CD4-positive, alpha-beta T cell (primary cell): ENCODE data around the gene MACROD2. TPM values are rescaled to one million over a fixed set of nuclear protein-coding genes. Genes with fewer than 3 reads are reported as not detected.

Experiments
- ATAC-seq: fragments of 200-7000 bp; cut with Tn5 transposase; one replicate; pipeline ENCODE4 v1.10.0; 2022; ENCODE audit warnings: mild to moderate bottlenecking; ENCODE audit not compliant: poor library complexity
- CTCF ChIA-PET: fragments of 350-600 bp; sonication (Branson Sonifier 250); formaldehyde crosslinking; loops from one replicate; lab custom pipeline; 2021; ENCODE audit warnings: antibody characterized with exemption, inconsistent platforms; lab: Charles Lee
- POLR2A ChIA-PET: fragments of 350-600 bp; sonication (Branson Sonifier 250); formaldehyde crosslinking; loops from one replicate; lab custom pipeline; 2021; ENCODE audit warnings: antibody characterized with exemption, inconsistent platforms; lab: Charles Lee
- DNase-seq, 14 experiments: peaks; one replicate each; pipeline ENCODE4 v3.0.0-alpha.2; 2013 to 2020; ENCODE audit warnings: mixed read lengths in 2 of 14
- H3K27ac ChIP-seq, 2 donors: one replicate each; pipeline versions ENCODE4 v1.5.1 to v1.7.0; 2013; ENCODE audit warnings: low read length in 2 of 2, low read depth in 1 of 2, mild to moderate bottlenecking in 1 of 2
- H3K27me3 ChIP-seq, 2 experiments: 1 replicate in 1 of 2; 2 replicates in 1 of 2; pipeline versions ENCODE4 v1.6.1 to v1.7.0; 2013; ENCODE audit warnings: low read length in 2 of 2, control low read depth in 1 of 2, mild to moderate bottlenecking in 1 of 2, moderate library complexity in 1 of 2; ENCODE audit not compliant: insufficient read depth in 2 of 2, control insufficient read depth in 1 of 2
- H3K36me3 ChIP-seq: one replicate; pipeline ENCODE4 v1.6.1; 2013; ENCODE audit warnings: low read length, control low read depth; ENCODE audit not compliant: insufficient read depth
- H3K4me1 ChIP-seq: one replicate; pipeline ENCODE4 v1.6.1; 2013; ENCODE audit warnings: low read length, control low read depth; ENCODE audit not compliant: insufficient read depth
- H3K4me3 ChIP-seq: one replicate; pipeline ENCODE4 v1.5.1; 2013; ENCODE audit warnings: mild to moderate bottlenecking, low read length, moderate library complexity
- H3K9me3 ChIP-seq, 2 experiments: 1 replicate in 1 of 2; 2 replicates in 1 of 2; pipeline versions ENCODE4 v1.6.1 to v1.7.0; 2013; ENCODE audit warnings: low read length in 2 of 2, mild to moderate bottlenecking in 2 of 2, control low read depth in 1 of 2, moderate library complexity in 1 of 2; ENCODE audit not compliant: control insufficient read depth in 1 of 2, insufficient read depth in 1 of 2
- H3K27ac Mint-ChIP-seq: one replicate; pipeline ENCODE4 v1.8.0; 2020; ENCODE audit warnings: mixed read lengths
- H3K27me3 Mint-ChIP-seq: one replicate; pipeline ENCODE4 v1.8.0; 2021; ENCODE audit warnings: mixed read lengths
- H3K36me3 Mint-ChIP-seq: one replicate; pipeline ENCODE4 v1.8.0; 2021; ENCODE audit warnings: low read depth, mixed read lengths
- H3K4me1 Mint-ChIP-seq: one replicate; pipeline ENCODE4 v1.8.0; 2021; ENCODE audit warnings: low read depth, mixed read lengths
- H3K4me3 Mint-ChIP-seq: one replicate; pipeline ENCODE4 v1.8.0; 2020; ENCODE audit warnings: mild to moderate bottlenecking, mixed read lengths
- H3K9me3 Mint-ChIP-seq: one replicate; pipeline ENCODE4 v1.8.0; 2020; ENCODE audit warnings: mixed read lengths
- intact Hi-C, 2 experiments: fragments of 100-400 bp; cut with DNase I in 1 of 2; cut with micrococcal nuclease in 1 of 2; formaldehyde crosslinking; loops; one replicate each; pipeline versions ENCODE4 v1.15.1 to v1.9.0; 2023 to 2025; cut with DNase I, micrococcal nuclease
- total RNA-seq, 174 experiments: library from RNA in 2 of 174; stranded (reverse) in 2 of 174; gene quantifications; one replicate each; pipeline ENCODE4 v1.2.3 and lab custom pipeline; 2021 to 2026
- TF ChIP-seq, protein P1 (sequence below): fragments of 200-600 bp; IDR thresholded peaks from one replicate; pipeline ENCODE4 v1.8.0; 2022; ENCODE audit warnings: antibody characterized with exemption, mild to moderate bottlenecking

Gene MACROD2
- total RNA-seq, 2 experiments from 2014 or later, result not detected

DNA sequence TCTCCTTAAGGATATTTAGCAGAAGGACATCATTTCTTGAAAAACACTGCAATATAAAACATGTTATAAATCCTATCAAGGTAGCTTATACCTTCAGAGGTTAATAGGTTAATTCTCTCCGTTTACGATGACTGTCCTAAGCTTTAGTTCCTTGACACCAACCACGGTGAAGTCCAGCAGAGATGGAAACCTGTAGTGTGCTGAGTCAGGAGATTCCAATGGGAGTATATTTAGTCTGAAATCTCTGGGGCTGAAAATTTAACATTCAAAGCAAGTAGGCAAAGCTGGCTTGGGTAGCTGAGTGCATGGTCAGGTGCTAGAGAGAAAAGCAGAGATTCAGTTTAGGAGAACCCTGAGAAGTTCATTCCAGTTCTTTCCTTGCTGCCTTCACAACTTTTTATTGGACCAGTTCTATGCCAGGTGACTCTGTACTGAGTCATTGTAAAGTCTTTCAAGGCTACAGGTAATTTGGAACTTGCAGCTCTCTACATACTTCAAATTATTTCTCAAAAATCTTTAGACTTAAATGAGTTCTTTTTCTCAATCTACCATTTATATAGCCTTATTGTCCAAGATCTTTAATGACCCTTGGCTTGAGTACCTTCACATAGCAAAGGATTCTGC, 1351.5 kb downstream of the MACROD2 start:
- Mint-ChIP-seq H3K27me3 (no peaks in the 10 kb centered on the region), H3K4me1 (no peaks in the 10 kb centered on the region), H3K4me3 (no peak overlapping the region), H3K9me3 (peaks cover 14% of the 10 kb centered on the region), H3K27ac (no peak overlapping the region), H3K36me3 (no peaks in the 10 kb centered on the region)
- Histone ChIP-seq H3K9me3 (no peaks in the 10 kb centered on the region), H3K4me1 (no peaks in the 10 kb centered on the region), H3K4me3 (no peak overlapping the region), H3K27ac (no peak overlapping the region), H3K36me3 (no peaks in the 10 kb centered on the region), H3K27me3 (no peaks in the 10 kb centered on the region)
- CTCF ChIA-PET, result no interaction called here
- intact Hi-C loops, result no loop called here
- TF ChIP-seq, protein P1, sequence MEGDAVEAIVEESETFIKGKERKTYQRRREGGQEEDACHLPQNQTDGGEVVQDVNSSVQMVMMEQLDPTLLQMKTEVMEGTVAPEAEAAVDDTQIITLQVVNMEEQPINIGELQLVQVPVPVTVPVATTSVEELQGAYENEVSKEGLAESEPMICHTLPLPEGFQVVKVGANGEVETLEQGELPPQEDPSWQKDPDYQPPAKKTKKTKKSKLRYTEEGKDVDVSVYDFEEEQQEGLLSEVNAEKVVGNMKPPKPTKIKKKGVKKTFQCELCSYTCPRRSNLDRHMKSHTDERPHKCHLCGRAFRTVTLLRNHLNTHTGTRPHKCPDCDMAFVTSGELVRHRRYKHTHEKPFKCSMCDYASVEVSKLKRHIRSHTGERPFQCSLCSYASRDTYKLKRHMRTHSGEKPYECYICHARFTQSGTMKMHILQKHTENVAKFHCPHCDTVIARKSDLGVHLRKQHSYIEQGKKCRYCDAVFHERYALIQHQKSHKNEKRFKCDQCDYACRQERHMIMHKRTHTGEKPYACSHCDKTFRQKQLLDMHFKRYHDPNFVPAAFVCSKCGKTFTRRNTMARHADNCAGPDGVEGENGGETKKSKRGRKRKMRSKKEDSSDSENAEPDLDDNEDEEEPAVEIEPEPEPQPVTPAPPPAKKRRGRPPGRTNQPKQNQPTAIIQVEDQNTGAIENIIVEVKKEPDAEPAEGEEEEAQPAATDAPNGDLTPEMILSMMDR, result no peak
- no peak for ATAC-seq
- POLR2A ChIA-PET, result no interaction called here
- no peak for DNase-seq

DNA sequence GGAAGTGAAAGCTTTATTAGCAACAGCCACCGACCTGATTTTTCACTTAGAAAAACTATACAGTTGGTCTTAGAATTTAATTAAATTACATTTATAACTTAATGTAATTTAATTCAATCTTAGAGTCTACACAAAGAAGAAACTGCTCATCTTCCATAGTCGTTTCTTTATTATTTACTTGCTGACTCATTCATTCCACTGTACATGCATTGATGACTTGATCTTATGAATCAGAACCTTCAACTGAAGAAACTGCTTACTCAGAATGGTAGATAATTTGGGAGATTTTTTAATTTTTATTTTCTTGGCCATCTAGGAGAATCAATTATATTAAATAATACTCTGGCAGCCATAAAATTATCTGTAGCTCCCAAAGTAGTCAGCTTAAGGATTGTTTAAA, 1363.7 kb downstream of the MACROD2 start:
- no peak overlapping the region for H3K4me3 Mint-ChIP-seq
- no peak for DNase-seq
- POLR2A ChIA-PET, result no interaction called here
- peaks cover 8% of the 10 kb centered on the region for H3K9me3 Mint-ChIP-seq
- no peaks in the 10 kb centered on the region for H3K27me3 Mint-ChIP-seq
- no peaks in the 10 kb centered on the region for H3K36me3 ChIP-seq
- intact Hi-C loops, result no loop called here
- no peaks in the 10 kb centered on the region for H3K27me3 ChIP-seq
- H3K4me1 Mint-ChIP-seq, result no peaks in the 10 kb centered on the region
- no peak overlapping the region for H3K4me3 ChIP-seq
- peaks cover 0 to 6% of the 10 kb centered on the region in 2 experiments for H3K9me3 ChIP-seq
- no peak overlapping the region for H3K27ac Mint-ChIP-seq
- TF ChIP-seq, protein P1, result no peak
- no peak overlapping the region for H3K27ac ChIP-seq
- H3K36me3 Mint-ChIP-seq, result no peaks in the 10 kb centered on the region
- no peaks in the 10 kb centered on the region for H3K4me1 ChIP-seq
- no peak for ATAC-seq
- CTCF ChIA-PET, result no interaction called here

DNA sequence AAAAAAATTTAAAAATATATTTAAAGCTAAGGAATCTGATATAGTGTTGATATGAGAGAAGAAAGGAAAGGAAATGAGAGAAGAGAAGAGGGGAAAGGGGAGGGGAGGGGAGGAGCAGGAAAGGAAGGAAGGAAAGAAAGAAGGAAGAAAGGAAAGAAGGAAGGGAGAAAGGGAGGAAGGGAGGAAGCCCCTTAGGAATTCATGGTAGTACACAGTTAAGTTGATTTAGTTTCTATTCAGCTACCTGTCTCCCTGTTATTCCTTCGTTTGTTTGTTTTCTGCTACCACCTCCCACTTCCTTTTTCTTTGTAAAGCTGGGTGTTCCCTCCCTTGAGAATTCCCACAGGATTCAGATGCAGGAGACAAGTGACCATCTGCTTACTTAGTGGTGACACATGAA, 1367.5 kb downstream of the MACROD2 start:
- POLR2A ChIA-PET, result no interaction called here

More for the DNA sequence above, 1367.5 kb downstream of the MACROD2 start:
- Mint-ChIP-seq H3K4me3 (no peak overlapping the region), H3K9me3 (peaks cover 8% of the 10 kb centered on the region), H3K4me1 (no peaks in the 10 kb centered on the region), H3K27ac (no peak overlapping the region), H3K36me3 (no peaks in the 10 kb centered on the region), H3K27me3 (no peaks in the 10 kb centered on the region)
- Histone ChIP-seq H3K9me3 (peaks cover 0 to 2% of the 10 kb centered on the region in 2 experiments), H3K4me1 (no peaks in the 10 kb centered on the region), H3K36me3 (no peaks in the 10 kb centered on the region), H3K27me3 (no peaks in the 10 kb centered on the region), H3K4me3 (no peak overlapping the region), H3K27ac (no peak overlapping the region)
- intact Hi-C loops, result no loop called here
- DNase-seq (no peak), ATAC-seq (no peak)
- CTCF ChIA-PET, result no interaction called here
- TF ChIP-seq, protein P1, result no peak
